HepG2 (cell line): ENCODE results near the gene MOCS1. TPM values are rescaled to one million over a fixed set of nuclear protein-coding genes. Genes with fewer than 3 reads are reported as not detected.

Experiments
- ATAC-seq: fragments of 200-7000 bp; cut with Tn5 transposase; 3 replicates; pipeline ENCODE4 v1.9.1; 2020; ENCODE audit warnings: mild to moderate bottlenecking, moderate library complexity
- BruUV-seq: library from RNA; stranded (reverse); fragments of 400-500 nt; replicated peaks from 2 replicates; lab custom pipeline; 2021; lab: Mats Ljungman, UMichigan
- CTCF ChIA-PET: fragments of 300-600 bp; formaldehyde crosslinking; extraction: SDS; loops from one replicate; lab custom pipeline; 2021; ENCODE audit warnings: low total read pairs, inconsistent platforms, low intra/inter-chr PET ratio; lab: Yijun Ruan, JAX
- POLR2A ChIA-PET: fragments of 350-600 bp; sonication (Branson Sonifier 250); formaldehyde crosslinking; loops from one replicate; lab custom pipeline; 2020; ENCODE audit warnings: antibody characterized with exemption, inconsistent platforms; lab: Yijun Ruan, JAX
- DNase-seq: peaks from one replicate; pipeline ENCODE4 v3.0.0-alpha.2; 2015; ENCODE audit warnings: low spot score
- FAIRE-seq: peaks from 3 replicates; lab custom pipeline; 2011; peaks lifted over from hg19 to GRCh38; lab: Jason Lieb, UNC
- H2AFZ ChIP-seq: one replicate; pipeline ENCODE4 v1.6.1; 2011; ENCODE audit warnings: low read length, inconsistent platforms
- H3K27ac ChIP-seq: fragments of 300-600 bp; 3 replicates; pipeline ENCODE4 v1.8.0; 2011; ENCODE audit warnings: mixed run types, mild to moderate bottlenecking, mixed read lengths, low read length, inconsistent platforms; ENCODE audit not compliant: insufficient read depth; ENCODE audit errors: extremely low read length
- H3K27me3 ChIP-seq, 2 experiments: fragments of 200-600 bp in 1 of 2; 2 replicates in 1 of 2; 3 replicates in 1 of 2; pipeline versions ENCODE4 v1.6.0 to v1.8.0; 2011; ENCODE audit warnings: low read length in 2 of 2, mild to moderate bottlenecking in 2 of 2, moderate library complexity in 2 of 2, inconsistent platforms in 1 of 2; ENCODE audit not compliant: insufficient read depth in 2 of 2, control insufficient read depth in 1 of 2
- H3K36me3 ChIP-seq, 2 experiments: fragments of 200-600 bp in 1 of 2; replicated peaks in 1 of 2; 2 replicates in 1 of 2; 3 replicates in 1 of 2; pipeline versions ENCODE4 v1.5.1 to v1.8.0; 2011; ENCODE audit warnings: low read length in 2 of 2, inconsistent platforms in 1 of 2; ENCODE audit not compliant: insufficient read depth in 2 of 2, control insufficient read depth in 1 of 2
- H3K4me1 ChIP-seq: 2 replicates; pipeline ENCODE4 v1.5.1; 2012; ENCODE audit warnings: low read length, inconsistent platforms; ENCODE audit not compliant: insufficient read depth
- H3K4me2 ChIP-seq: 2 replicates; pipeline ENCODE4 v1.6.0; 2011; ENCODE audit warnings: low read depth, low read length, inconsistent platforms
- H3K4me3 ChIP-seq, 3 experiments: fragments of 200-600 bp in 1 of 3; sonication (generic), shearing (Covaris generic) in 1 of 3; replicated peaks in 1 of 3; 2 replicates each; pipeline ENCODE4 v1.5.1; 2011 to 2016; ENCODE audit warnings: low read length in 3 of 3, inconsistent platforms in 2 of 3, low read depth in 2 of 3, mild to moderate bottlenecking in 2 of 3, control low read depth in 1 of 3, mixed read lengths in 1 of 3; ENCODE audit not compliant: insufficient read depth in 1 of 3
- H3K79me2 ChIP-seq: one replicate; pipeline ENCODE4 v1.6.1; 2011; ENCODE audit warnings: low read length, inconsistent platforms; ENCODE audit not compliant: insufficient read depth
- H3K9ac ChIP-seq: 2 replicates; pipeline ENCODE4 v1.6.0; 2011; ENCODE audit warnings: mild to moderate bottlenecking, low read depth, low read length, inconsistent platforms; ENCODE audit not compliant: insufficient read depth
- H3K9me3 ChIP-seq: 2 replicates; pipeline ENCODE4 v1.5.1; 2012; ENCODE audit warnings: mild to moderate bottlenecking, low read length
- H4K20me1 ChIP-seq: 2 replicates; pipeline ENCODE4 v1.6.0; 2011; ENCODE audit warnings: inconsistent platforms, mild to moderate bottlenecking, low read length, moderate library complexity; ENCODE audit not compliant: insufficient read depth
- CBX5 ChIP-seq: sonication (generic); formaldehyde crosslinking; IDR thresholded peaks from 2 replicates; pipeline ENCODE4 v1.4.0; 2020; ENCODE audit warnings: missing genetic modification reagents, borderline replicate concordance
- E2F2 ChIP-seq: sonication (generic); formaldehyde crosslinking; IDR thresholded peaks from 2 replicates; pipeline ENCODE4 v1.4.0; 2020; ENCODE audit warnings: missing genetic modification reagents, borderline replicate concordance
- KDM5A ChIP-seq: fragments of 200-600 bp; sonication (generic); IDR thresholded peaks from 2 replicates; pipeline ENCODE4 v1.7.0; 2018; ENCODE audit warnings: antibody characterized with exemption, mild to moderate bottlenecking, low read length, borderline replicate concordance
- ZBTB4 ChIP-seq: sonication (generic); formaldehyde crosslinking; IDR thresholded peaks from 2 replicates; pipeline ENCODE4 v1.4.0; 2020; ENCODE audit warnings: missing genetic modification reagents, mild to moderate bottlenecking, borderline replicate concordance
- ZBTB7B ChIP-seq: sonication (generic); formaldehyde crosslinking; IDR thresholded peaks from 2 replicates; pipeline ENCODE4 v1.4.0; 2020; ENCODE audit warnings: missing genetic modification reagents
- ZNF124 ChIP-seq: sonication (generic); formaldehyde crosslinking; IDR thresholded peaks from 2 replicates; pipeline ENCODE4 v1.4.0; 2020; ENCODE audit warnings: missing genetic modification reagents
- ZNF34 ChIP-seq: sonication (generic); formaldehyde crosslinking; IDR thresholded peaks from 2 replicates; pipeline ENCODE4 v1.4.0; 2020; ENCODE audit warnings: mild to moderate bottlenecking, missing genetic modification reagents, borderline replicate concordance
- WGBS: methylation state at CpG from one replicate; pipeline ENCODE4 v1.1.6; 2017; ENCODE audit warnings: low lambda C conversion rate; 5-methylcytosine and 5-hydroxymethylcytosine counted together
- in situ Hi-C: cut with HindIII; loops from 2 replicates; pipeline ENCODE4 v1.10.0; 2017; ENCODE audit warnings: low pct_unique_long_range_greater_than_20kb; ENCODE audit not compliant: extremely low pct_ligation_motif_present
- intact Hi-C: fragments of 100-400 bp; cut with micrococcal nuclease; formaldehyde crosslinking; loops from one replicate; pipeline ENCODE4 v1.10.0; 2022; ENCODE audit not compliant: unreplicated experiment
- polyA plus RNA-seq, 8 experiments: library from polyadenylated mRNA; depleted of rRNA in 3 of 8; stranded (reverse) in 7 of 8; unstranded in 1 of 8; fragments of >200 nt; fragmentation: Illumina TruSeq in 4 of 8; extraction: Trizol in 4 of 8; gene quantifications; 2 replicates each; pipeline versions ENCODE4 v1.2.1 to v1.2.3, GENCODE V29; 2011 to 2016; ENCODE audit warnings: low read depth in 4 of 8, missing spikeins in 1 of 8, mixed read lengths in 1 of 8; ENCODE audit not compliant: insufficient read depth in 1 of 8
- total RNA-seq, 5 experiments: library from RNA; depleted of rRNA; stranded (reverse); fragments of >200 nt; fragmentation: Illumina TruSeq; extraction: Trizol; gene quantifications; 2 replicates each; pipeline ENCODE4 v1.2.3, GENCODE V29; 2016; ENCODE audit warnings: low read depth in 1 of 5

Gene MOCS1
- total and polyA plus RNA-seq, 2 of the 13 experiments (the other 11 are each of a cell fraction or from before 2014, with no cell fraction given), result 5.3 to 11.7 TPM

GRCh38 chr6:39887692-39888450 is 46.4 kb downstream of the MOCS1 start (continued):
- no peak for TF ChIP-seq E2F2 (CRISPR knock-in tag)
- TF ChIP-seq ZBTB7B (CRISPR knock-in tag), result 0 out of 2 replicates have a peak, but pooled peaks have one; percentile 36
- TF ChIP-seq ZNF124 (CRISPR knock-in tag), result 0 out of 2 replicates have a peak, but pooled peaks have one; percentile 44
- peak; percentile 49; the same call in 1 of the 2 replicates for TF ChIP-seq CBX5 (CRISPR knock-in tag)

DNA sequence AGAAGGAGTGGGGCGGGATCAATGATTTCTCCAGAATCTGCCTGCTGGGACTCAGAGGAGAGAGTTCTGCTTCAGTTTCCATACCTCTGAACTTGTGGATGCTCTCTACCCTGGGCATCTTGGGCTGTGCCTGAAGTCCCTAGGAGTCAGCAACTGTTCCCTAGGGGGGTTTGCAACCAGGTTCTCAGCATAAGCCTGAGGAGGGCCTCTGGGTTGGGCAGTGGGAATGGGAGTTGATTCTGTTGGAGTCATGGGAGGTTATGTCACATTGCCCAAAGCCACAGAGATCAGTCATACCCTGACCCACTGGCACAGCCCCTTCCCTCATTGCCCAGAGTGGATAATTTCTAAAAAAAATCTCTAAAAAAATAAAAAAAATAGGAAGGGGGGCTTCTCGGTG is 47.4 kb downstream of the MOCS1 start:
- POLR2A ChIA-PET, result no interaction called here
- TSS peak; percentile 63 for BruUV-seq
- WGBS, result 45% methylated on average over 2 of the region's 2 CpGs

More for the DNA sequence above, 47.4 kb downstream of the MOCS1 start:
- no peak overlapping the region for H3K9ac ChIP-seq
- H3K27me3 ChIP-seq, result peaks cover 0 to 7% of the 10 kb centered on the region in 2 experiments; a peak in 2 of 5 replicates
- no peaks in the 10 kb centered on the region for H4K20me1 ChIP-seq
- H3K27ac ChIP-seq, result no peak overlapping the region
- no peaks in the 10 kb centered on the region for H3K36me3 ChIP-seq
- peaks cover 25% of the 10 kb centered on the region for H3K4me1 ChIP-seq
- ATAC-seq (no peak), FAIRE-seq (no peak), DNase-seq (no peak)
- no peak overlapping the region for H2AFZ ChIP-seq
- H3K79me2 ChIP-seq, result no peaks in the 10 kb centered on the region
- TF ChIP-seq ZBTB4 (CRISPR knock-in tag) (no peak), KDM5A (no peak), ZNF34 (no peak)
- H3K4me2 ChIP-seq, result no peak overlapping the region
- in situ Hi-C loops, result loop anchor here (10.0 kb wide), 1 partner anchor 532 kb away; no protein-coding TSS in a partner anchor
- CTCF ChIA-PET, result no interaction called here
- intact Hi-C loops, result no loop called here
- no peak overlapping the region for H3K4me3 ChIP-seq
- no peaks in the 10 kb centered on the region for H3K9me3 ChIP-seq
